HG02884 (cell line): Measurements from ENCODE around the gene KCNH8.

Experiments used
- ATAC-seq: cut with Tn5 transposase; IDR thresholded peaks from one replicate; pipeline ENCODE4 v1.9.1; 2021; ENCODE audit warnings: mild to moderate bottlenecking, moderate library complexity; ENCODE audit not compliant: unreplicated experiment

The KCNH8 gene

DNA sequence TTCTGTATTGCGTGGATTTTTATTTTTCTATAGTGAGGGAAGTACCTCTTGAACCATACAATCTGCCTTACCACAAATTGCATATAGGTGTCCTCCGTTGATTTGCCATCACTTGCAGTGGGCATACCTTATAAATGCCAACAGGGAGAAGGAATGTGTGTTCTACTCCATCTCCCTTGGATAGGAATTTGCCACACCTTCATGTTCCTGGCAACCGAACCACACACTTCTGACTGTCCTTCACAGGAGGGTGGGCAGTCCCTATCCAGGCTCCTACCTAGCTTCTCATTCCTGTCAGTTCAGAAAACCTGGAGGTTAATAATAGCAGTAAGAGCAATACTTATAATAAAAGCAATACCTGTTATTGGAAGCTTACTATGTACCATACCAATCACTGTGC, 428.0 kb downstream of the KCNH8 start:
- ATAC-seq = no peak
